Liver (tissue), 9 donors: Measurements from ENCODE around the gene NUP214. TPM values are rescaled to one million over a fixed set of nuclear protein-coding genes. Genes with fewer than 3 reads are reported as not detected.

Experiments used
- DNase-seq: peaks from one replicate; pipeline ENCODE4 v3.0.0-alpha.2; 2017; ENCODE audit warnings: low spot score
- H3K27ac ChIP-seq, 2 donors: one replicate each; pipeline ENCODE4 v1.7.0; 2013; ENCODE audit warnings: inconsistent platforms in 2 of 2, low read length in 2 of 2, control low read depth in 1 of 2, low read depth in 1 of 2, mild to moderate bottlenecking in 1 of 2
- H3K27me3 ChIP-seq, 4 donors: one replicate each; pipeline versions ENCODE4 v1.6.1 to v1.7.0; 2013; ENCODE audit warnings: low read length in 3 of 4, inconsistent platforms in 1 of 4, mild to moderate bottlenecking in 1 of 4, moderate library complexity in 1 of 4; ENCODE audit not compliant: control insufficient read depth in 4 of 4, insufficient read depth in 4 of 4
- H3K36me3 ChIP-seq, 4 donors: one replicate each; pipeline versions ENCODE4 v1.6.1 to v1.7.0; 2013; ENCODE audit warnings: low read length in 3 of 4, mild to moderate bottlenecking in 3 of 4, low read depth in 1 of 4, moderate library complexity in 1 of 4; ENCODE audit not compliant: control insufficient read depth in 4 of 4, insufficient read depth in 3 of 4
- H3K4me1 ChIP-seq, 4 donors: one replicate each; pipeline versions ENCODE4 v1.6.1 to v1.7.0; 2013; ENCODE audit warnings: low read length in 3 of 4, mild to moderate bottlenecking in 3 of 4, moderate library complexity in 1 of 4; ENCODE audit not compliant: control insufficient read depth in 4 of 4, insufficient read depth in 4 of 4
- H3K4me3 ChIP-seq, 3 donors: one replicate each; pipeline versions ENCODE4 v1.6.1 to v1.7.0; 2013; ENCODE audit warnings: low read length in 3 of 3, control low read depth in 1 of 3, low read depth in 1 of 3, mild to moderate bottlenecking in 1 of 3
- H3K9ac ChIP-seq, 2 donors: one replicate each; pipeline ENCODE4 v1.7.0; 2013; ENCODE audit warnings: low read length in 2 of 2, mild to moderate bottlenecking in 2 of 2, moderate library complexity in 2 of 2, control low read depth in 1 of 2, low read depth in 1 of 2
- H3K9me3 ChIP-seq, 4 donors: one replicate each; pipeline versions ENCODE4 v1.6.1 to v1.7.0; 2013; ENCODE audit warnings: low read length in 3 of 4; ENCODE audit not compliant: control insufficient read depth in 4 of 4
- ATF3 ChIP-seq: IDR thresholded peaks from 2 replicates; pipeline ENCODE4 v1.6.1; 2016; ENCODE audit warnings: antibody characterized with exemption
- CTCF ChIP-seq: fragments of 150-350 bp; IDR thresholded peaks from 2 replicates; pipeline ENCODE4 v1.5.1; 2017; ENCODE audit warnings: improper control_type of control experiment, low read depth, low read length; ENCODE audit not compliant: missing input control
- EGR1 ChIP-seq, 2 donors: IDR thresholded peaks; 2 replicates each; pipeline ENCODE4 v1.6.1; 2016 to 2018; ENCODE audit warnings: antibody characterized with exemption in 2 of 2, low read depth in 2 of 2
- FOXA1 ChIP-seq: IDR thresholded peaks from 2 replicates; pipeline ENCODE4 v1.6.1; 2016; ENCODE audit warnings: antibody characterized with exemption
- FOXA2 ChIP-seq: IDR thresholded peaks from 2 replicates; pipeline ENCODE4 v1.6.1; 2016; ENCODE audit warnings: antibody characterized with exemption
- GABPA ChIP-seq, 2 donors: IDR thresholded peaks in 1 of 2; conservative IDR thresholded peaks in 1 of 2; 2 replicates each; pipeline ENCODE4 v1.6.1; 2016; ENCODE audit warnings: antibody characterized with exemption in 2 of 2, mild to moderate bottlenecking in 1 of 2, moderate library complexity in 1 of 2
- HNF4A ChIP-seq, 2 donors: conservative IDR thresholded peaks; 2 replicates each; pipeline ENCODE4 v1.6.1; 2016; ENCODE audit warnings: antibody characterized with exemption in 2 of 2, mild to moderate bottlenecking in 2 of 2
- HNF4G ChIP-seq: IDR thresholded peaks from 2 replicates; pipeline ENCODE4 v1.6.1; 2016; ENCODE audit warnings: antibody characterized with exemption
- JUND ChIP-seq, 2 donors: IDR thresholded peaks; 2 replicates each; pipeline ENCODE4 v1.6.1; 2016; ENCODE audit warnings: antibody characterized with exemption in 2 of 2
- MAX ChIP-seq: IDR thresholded peaks from 2 replicates; pipeline ENCODE4 v1.6.1; 2016; ENCODE audit warnings: antibody characterized with exemption
- NR2F2 ChIP-seq: IDR thresholded peaks from 2 replicates; pipeline ENCODE4 v1.6.1; 2016; ENCODE audit warnings: antibody characterized with exemption
- RAD21 ChIP-seq, 2 donors: IDR thresholded peaks; 2 replicates each; pipeline ENCODE4 v1.6.1; 2016; ENCODE audit warnings: antibody characterized with exemption in 2 of 2, mild to moderate bottlenecking in 2 of 2
- REST ChIP-seq: IDR thresholded peaks from 2 replicates; pipeline ENCODE4 v1.6.1; 2016; ENCODE audit warnings: antibody characterized with exemption, mild to moderate bottlenecking
- RXRA ChIP-seq, 2 donors: IDR thresholded peaks; 2 replicates each; pipeline ENCODE4 v1.6.1; 2017 to 2018; ENCODE audit warnings: antibody characterized with exemption in 2 of 2, mild to moderate bottlenecking in 1 of 2
- SP1 ChIP-seq: IDR thresholded peaks from 2 replicates; pipeline ENCODE4 v1.6.1; 2018; ENCODE audit warnings: antibody characterized with exemption, mild to moderate bottlenecking
- TAF1 ChIP-seq: conservative IDR thresholded peaks from 2 replicates; pipeline ENCODE4 v1.6.1; 2016; ENCODE audit warnings: antibody characterized with exemption, mild to moderate bottlenecking
- YY1 ChIP-seq: IDR thresholded peaks from 2 replicates; pipeline ENCODE4 v1.6.1; 2016; ENCODE audit warnings: antibody characterized with exemption, mild to moderate bottlenecking
- ZBTB33 ChIP-seq: IDR thresholded peaks from 2 replicates; pipeline ENCODE4 v1.6.1; 2016; ENCODE audit warnings: antibody characterized with exemption
- WGBS: extraction: QIAGEN DNeasy Blood & Tissue Kit; methylation state at CpG from one replicate; pipeline ENCODE4 v1.1.7; 2013; 5-methylcytosine and 5-hydroxymethylcytosine counted together
- polyA plus RNA-seq, 2 donors: library from polyadenylated mRNA; stranded (reverse) in 1 of 2; unstranded in 1 of 2; fragments of 200-250 nt in 1 of 2; fragments of >200 nt in 1 of 2; fragmentation: Nextera tagmentation in 1 of 2; extraction: Ambion mirVana in 1 of 2; gene quantifications; one replicate each; pipeline versions ENCODE4 v1.2.1 to v1.2.3, GENCODE V29; 2013 to 2015
- total RNA-seq, 2 donors: library from RNA; depleted of rRNA; stranded (reverse); fragments of >200 nt; gene quantifications; one replicate each; pipeline ENCODE4 v1.2.3, GENCODE V29; 2014
- donor health status: healthy.
- donor health status: healthy.
- donor health status: healthy.
- donor health status: healthy.
- donor health status: healthy.

Gene NUP214
- total and polyA plus RNA-seq, 4 donors = 8.8 to 19.5 (median 16.5) TPM

GRCh38 chr9:131226226-131226625 lies 100.8 kb downstream of the NUP214 start:
- Histone ChIP-seq H3K9ac (no peak overlapping the region), H3K4me1 (peaks cover 0 to 10% (median 9%) of the 10 kb centered on the region in 4 donors), H3K9me3 (no peaks in the 10 kb centered on the region), H3K4me3 (no peak overlapping the region), H3K27ac (no peak overlapping the region), H3K36me3 (peaks cover 2 to 29% (median 7%) of the 10 kb centered on the region in 4 donors), H3K27me3 (no peaks in the 10 kb centered on the region)
- TF ChIP-seq JUND (IDR thresholded peaks at IDR 0.05) (no peak), EGR1 (IDR thresholded peaks at IDR 0.05; ENCODE audit: low read depth in 2 of 2) (no peak), FOXA2 (no peak), RAD21 (IDR thresholded peaks at IDR 0.05) (no peak), YY1 (no peak), ZBTB33 (no peak), GABPA (IDR thresholded peaks at IDR 0.05 in 1 of 2, conservative IDR thresholded peaks at IDR 0.05 in 1 of 2) (no peak), SP1 (no peak), RXRA (IDR thresholded peaks at IDR 0.05) (no peak), ATF3 (no peak), HNF4A (conservative IDR thresholded peaks at IDR 0.05) (no peak), REST (no peak), CTCF (no peak), MAX (no peak), FOXA1 (no peak), HNF4G (no peak), NR2F2 (no peak), TAF1 (no peak)
- WGBS = 89% methylated on average over 3 of the region's 3 CpGs
- no peak for DNase-seq
